HG03175 (cell line): ENCODE results near the gene BTG2.
"Not testable (repeated sequence)": the region's sequence is repeated elsewhere in the genome, so short reads cannot be mapped to it uniquely, and the experiment has no call there.

Experiments
- ATAC-seq: cut with Tn5 transposase; IDR thresholded peaks from one replicate; pipeline ENCODE4 v1.9.1; 2021; ENCODE audit warnings: mild to moderate bottlenecking, moderate library complexity; ENCODE audit not compliant: unreplicated experiment

The BTG2 gene

GRCh38 chr1:203291201-203292096 lies 13.9 kb upstream of the BTG2 start:
- ATAC-seq: no peak

DNA sequence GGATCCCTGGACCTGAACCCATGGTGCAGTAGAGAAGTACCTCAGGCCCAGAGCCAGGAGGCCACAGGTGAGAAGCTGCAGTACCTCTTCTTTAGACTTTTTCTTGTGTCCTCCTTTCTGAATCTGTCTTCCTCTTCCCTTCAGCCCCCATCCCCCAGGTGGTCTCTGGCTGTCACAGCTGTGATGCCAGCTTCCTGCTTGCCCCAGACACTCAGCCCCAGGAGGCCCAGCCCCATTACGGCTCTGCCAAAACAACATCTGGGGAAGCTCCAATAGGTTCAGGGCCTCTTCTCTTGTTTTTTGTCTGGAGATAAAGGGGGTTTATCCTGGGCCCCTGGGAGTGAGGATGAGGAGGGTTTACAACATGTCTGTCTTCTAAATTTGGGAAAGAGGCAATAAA lies 9.5 kb upstream of the BTG2 start:
- no peak for ATAC-seq

DNA sequence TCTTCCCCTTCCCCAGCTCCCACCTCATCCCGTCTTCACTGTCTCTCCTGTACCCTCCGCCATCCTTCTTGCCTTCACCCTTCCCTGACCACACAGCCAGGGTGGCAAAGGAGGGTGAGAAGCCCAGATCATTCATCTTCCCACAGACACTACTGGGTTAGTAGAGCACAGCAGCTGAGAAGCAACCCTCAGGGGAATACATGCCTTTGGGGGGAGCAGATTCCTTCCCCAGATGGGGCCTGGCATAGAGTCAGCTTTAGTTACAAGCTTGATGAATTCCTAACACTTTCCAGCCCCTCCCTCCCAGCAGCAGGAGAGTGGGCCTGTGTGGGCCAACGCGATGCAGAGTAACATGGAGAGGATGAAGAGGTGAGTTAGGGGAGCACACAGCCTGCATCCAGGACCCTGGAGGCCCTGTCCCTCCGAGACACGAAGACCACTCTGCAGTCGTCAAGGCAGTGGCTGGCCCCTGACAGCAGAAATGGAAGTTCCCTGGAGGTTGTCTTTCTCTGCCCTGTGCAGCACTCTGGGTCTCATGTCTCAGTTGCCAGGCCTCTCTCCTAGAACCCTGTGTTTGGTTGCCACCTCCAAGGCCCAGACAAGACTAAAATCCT lies 8.8 kb upstream of the BTG2 start:
- no peak for ATAC-seq

DNA sequence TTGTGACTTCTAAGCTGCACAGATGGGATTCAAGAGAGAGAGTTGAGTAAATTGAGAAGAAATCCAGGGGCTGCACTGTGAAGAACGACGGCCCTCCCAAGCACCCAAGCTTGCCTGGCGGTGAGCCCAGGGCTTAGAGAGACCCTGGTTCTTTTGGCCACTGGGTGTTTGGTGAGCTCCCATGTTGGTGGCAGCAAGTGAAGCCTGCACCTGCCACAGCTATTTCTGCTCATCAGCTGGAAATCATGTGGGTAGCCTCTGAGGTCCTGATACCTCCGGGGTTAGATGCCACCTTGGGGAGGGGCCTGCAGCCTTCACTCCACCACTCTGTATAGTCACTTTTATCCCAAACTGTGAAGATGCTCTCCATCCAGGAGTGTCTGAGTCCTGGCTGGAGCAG lies 6.2 kb upstream of the BTG2 start:
- ATAC-seq: no peak

DNA sequence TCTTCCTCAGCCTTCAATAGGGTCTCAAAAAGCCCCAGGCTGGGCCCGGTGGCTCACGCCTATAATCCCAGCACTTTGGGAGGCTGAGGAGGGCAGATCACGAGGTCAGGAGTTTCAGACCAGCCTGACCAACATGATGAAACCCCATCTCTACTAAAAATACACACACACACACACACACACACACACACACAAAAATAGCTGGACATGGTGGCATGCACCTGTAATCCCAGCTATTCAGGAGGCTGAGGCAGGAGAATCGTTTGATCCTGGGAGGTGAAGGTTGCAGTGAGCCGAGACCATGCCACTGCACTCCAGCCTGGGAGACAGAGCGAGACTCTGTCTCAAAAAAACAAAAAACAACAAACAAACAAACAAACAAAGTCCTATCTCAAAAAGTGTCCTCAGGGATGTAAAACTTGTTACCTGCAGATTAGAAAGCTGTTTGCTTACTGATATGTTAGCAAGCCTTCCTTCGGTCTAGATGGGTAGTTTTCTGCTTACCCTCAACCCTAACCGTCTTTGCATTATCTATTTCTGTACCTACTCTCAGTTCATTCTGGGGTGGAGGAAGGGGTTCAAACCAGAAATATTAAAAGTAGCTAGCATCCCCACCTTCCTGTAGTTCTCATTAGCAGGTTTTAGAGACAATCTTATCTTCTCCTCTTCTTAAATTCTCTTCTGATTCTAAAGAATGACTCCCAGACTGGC lies 5.4 kb upstream of the BTG2 start:
- ATAC-seq: not testable (repeated sequence)

- no peak for ATAC-seq
Measured at GRCh38 chr1:203300441-203301330, 4.6 kb upstream of the BTG2 start.

- ATAC-seq: no peak
Measured at GRCh38 chr1:203301331-203301668, 4.0 kb upstream of the BTG2 start.

DNA sequence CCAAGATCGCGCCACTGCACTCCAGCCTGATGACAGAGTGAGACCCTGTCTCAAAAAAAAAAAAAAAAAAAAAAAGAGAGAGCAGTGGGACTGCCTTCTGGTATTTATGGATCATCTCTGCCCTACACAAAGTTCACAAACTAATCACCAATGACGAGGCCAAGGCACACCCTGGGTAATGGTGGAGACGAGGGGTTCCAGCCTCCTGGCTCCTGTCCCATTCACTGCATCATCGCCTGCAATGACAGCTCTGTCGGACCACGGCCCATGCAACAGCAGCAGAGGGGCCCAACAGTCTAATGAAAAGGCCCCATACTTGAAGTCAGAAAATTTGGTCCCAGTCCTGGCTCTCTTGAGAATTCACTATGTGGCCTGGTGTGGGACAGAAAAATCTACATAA lies 2.9 kb upstream of the BTG2 start:
- no peak for ATAC-seq

- ATAC-seq: no peak
Measured at GRCh38 chr1:203302894-203303293, 2.4 kb upstream of the BTG2 start.

- ATAC-seq: no peak
Measured at GRCh38 chr1:203304391-203304918, 864 bp upstream of the BTG2 start.

DNA sequence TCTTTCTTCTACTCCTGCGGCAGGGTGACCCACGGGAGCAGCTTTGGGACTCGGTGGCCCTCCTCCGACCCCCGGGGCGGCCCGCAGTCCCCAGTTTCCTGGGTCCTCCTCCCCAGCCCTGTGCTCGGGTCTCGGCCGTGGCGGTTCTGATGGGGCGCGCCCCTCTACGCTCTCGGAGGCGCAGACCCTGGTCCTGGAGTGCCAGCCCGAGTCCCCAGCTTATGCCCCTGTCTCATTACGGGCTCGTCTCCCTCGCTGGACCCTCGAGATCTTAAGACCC lies 430 bp downstream of the BTG2 start:
- peak; percentile 17 for ATAC-seq

DNA sequence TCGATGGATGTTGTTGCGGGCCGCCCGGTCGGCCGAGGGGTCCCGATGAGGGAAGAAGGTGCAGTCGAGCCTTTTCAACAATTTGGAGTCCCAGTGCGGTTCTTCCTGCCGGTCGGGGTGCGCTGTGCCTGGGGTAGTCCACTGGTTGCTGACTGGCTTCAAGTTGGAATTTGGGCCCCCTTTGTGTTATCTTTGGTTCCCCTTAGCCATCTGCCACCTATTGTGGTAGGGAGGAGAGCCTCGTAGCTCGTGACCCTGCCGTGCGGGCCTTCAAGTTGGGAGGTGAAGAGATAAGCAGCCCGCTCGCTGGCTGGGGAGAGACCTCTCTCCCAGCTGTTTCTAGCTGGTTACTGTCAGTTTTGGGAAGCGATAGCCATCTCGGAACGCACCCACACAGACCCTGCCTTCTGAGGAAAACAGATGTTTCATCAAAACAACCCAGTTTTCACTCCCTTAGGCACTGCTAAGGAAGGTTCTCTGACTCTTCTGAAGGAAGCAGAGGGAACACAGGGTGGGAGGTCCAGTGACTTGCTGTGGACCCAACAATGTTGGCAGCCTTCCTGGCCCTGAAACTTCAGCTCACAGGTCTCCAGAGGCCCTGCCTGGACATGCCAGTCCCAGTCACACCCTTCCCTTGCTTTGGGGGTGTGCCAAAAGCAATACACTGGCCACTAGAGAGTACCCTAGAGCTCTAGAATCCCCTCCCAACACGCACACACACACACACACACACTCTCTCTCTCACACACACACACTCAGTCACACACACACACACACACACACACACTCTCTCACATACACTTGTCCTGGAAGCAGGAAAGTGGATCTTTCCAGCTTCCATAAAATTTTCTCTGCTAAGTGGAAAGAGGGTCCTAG lies 1.0 kb downstream of the BTG2 start:
- ATAC-seq: no peak

DNA sequence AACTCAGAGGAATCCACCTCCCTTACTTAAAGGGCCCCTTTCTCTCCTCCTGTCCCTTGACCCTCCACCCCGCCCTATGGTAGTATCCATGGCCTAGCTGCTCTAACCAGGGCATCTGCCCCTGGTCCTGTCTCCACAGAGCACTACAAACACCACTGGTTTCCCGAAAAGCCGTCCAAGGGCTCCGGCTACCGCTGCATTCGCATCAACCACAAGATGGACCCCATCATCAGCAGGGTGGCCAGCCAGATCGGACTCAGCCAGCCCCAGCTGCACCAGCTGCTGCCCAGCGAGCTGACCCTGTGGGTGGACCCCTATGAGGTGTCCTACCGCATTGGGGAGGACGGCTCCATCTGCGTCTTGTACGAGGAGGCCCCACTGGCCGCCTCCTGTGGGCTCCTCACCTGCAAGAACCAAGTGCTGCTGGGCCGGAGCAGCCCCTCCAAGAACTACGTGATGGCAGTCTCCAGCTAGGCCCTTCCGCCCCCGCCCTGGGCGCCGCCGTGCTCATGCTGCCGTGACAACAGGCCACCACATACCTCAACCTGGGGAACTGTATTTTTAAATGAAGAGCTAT lies 1.7 kb downstream of the BTG2 start:
- ATAC-seq: no peak

GRCh38 chr1:203307641-203308126 lies 2.4 kb downstream of the BTG2 start:
- ATAC-seq: no peak

DNA sequence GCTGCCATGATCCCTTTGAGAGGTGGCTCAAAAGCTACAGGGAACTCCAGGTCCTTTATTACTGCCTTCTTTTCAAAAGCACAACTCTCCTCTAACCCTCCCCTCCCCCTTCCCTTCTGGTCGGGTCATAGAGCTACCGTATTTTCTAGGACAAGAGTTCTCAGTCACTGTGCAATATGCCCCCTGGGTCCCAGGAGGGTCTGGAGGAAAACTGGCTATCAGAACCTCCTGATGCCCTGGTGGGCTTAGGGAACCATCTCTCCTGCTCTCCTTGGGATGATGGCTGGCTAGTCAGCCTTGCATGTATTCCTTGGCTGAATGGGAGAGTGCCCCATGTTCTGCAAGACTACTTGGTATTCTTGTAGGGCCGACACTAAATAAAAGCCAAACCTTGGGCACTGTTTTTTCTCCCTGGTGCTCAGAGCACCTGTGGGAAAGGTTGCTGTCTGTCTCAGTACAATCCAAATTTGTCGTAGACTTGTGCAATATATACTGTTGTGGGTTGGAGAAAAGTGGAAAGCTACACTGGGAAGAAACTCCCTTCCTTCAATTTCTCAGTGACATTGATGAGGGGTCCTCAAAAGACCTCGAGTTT lies 3.1 kb downstream of the BTG2 start:
- ATAC-seq: no peak

- ATAC-seq: no peak
Measured at GRCh38 chr1:203308923-203309331, 3.6 kb downstream of the BTG2 start.

GRCh38 chr1:203311368-203312301 lies 6.3 kb downstream of the BTG2 start:
- ATAC-seq: no peak
